Activated CD4-positive, alpha-beta T cell treated with anti-CD3 and anti-CD28 coated beads, Interleukin-10, Interleukin-2, amounts not matched to agents 100 ng/mL and 50 ng/mL, durations not matched to agents 16 hours and 8 hours (primary cell): ENCODE measurements around the gene FMNL2.

Experiments used
- DNase-seq: peaks from one replicate; pipeline ENCODE4 v3.0.0-alpha.2; 2020

The FMNL2 gene

GRCh38 chr2:152534460-152535135 is 199.6 kb downstream of the FMNL2 start:
- no peak for DNase-seq

GRCh38 chr2:152537081-152537651 is 202.2 kb downstream of the FMNL2 start:
- DNase-seq: no peak

GRCh38 chr2:152539424-152539823 is 204.4 kb downstream of the FMNL2 start:
- no peak for DNase-seq

- DNase-seq: no peak
Measured at GRCh38 chr2:152541712-152542111, 206.7 kb downstream of the FMNL2 start.

GRCh38 chr2:152542337-152542994 is 207.5 kb downstream of the FMNL2 start:
- no peak for DNase-seq

GRCh38 chr2:152542995-152543481 is 208.1 kb downstream of the FMNL2 start:
- DNase-seq: no peak

- no peak for DNase-seq
Measured at GRCh38 chr2:152543717-152544116, 208.7 kb downstream of the FMNL2 start.

GRCh38 chr2:152544638-152545037 is 209.7 kb downstream of the FMNL2 start:
- DNase-seq: no peak

- no peak for DNase-seq
Measured at GRCh38 chr2:152546230-152546837, 211.4 kb downstream of the FMNL2 start.

- no peak for DNase-seq
Measured at GRCh38 chr2:152548111-152548875, 213.3 kb downstream of the FMNL2 start.

GRCh38 chr2:152548996-152549395 is 214.0 kb downstream of the FMNL2 start:
- DNase-seq: no peak

- no peak for DNase-seq
Measured at GRCh38 chr2:152549423-152549822, 214.4 kb downstream of the FMNL2 start.

GRCh38 chr2:152550386-152550785 is 215.4 kb downstream of the FMNL2 start:
- no peak for DNase-seq

GRCh38 chr2:152552888-152553287 is 217.9 kb downstream of the FMNL2 start:
- no peak for DNase-seq

GRCh38 chr2:152553518-152553917 is 218.5 kb downstream of the FMNL2 start:
- DNase-seq: no peak

GRCh38 chr2:152555048-152555447 is 220.1 kb downstream of the FMNL2 start:
- DNase-seq: no peak

- DNase-seq: no peak
Measured at GRCh38 chr2:152556506-152556905, 221.5 kb downstream of the FMNL2 start.

GRCh38 chr2:152557273-152557888 is 222.4 kb downstream of the FMNL2 start:
- no peak for DNase-seq

GRCh38 chr2:152558158-152558984 is 223.4 kb downstream of the FMNL2 start:
- no peak for DNase-seq

GRCh38 chr2:152559008-152559407 is 224.0 kb downstream of the FMNL2 start:
- DNase-seq: no peak

GRCh38 chr2:152560166-152560565 is 225.2 kb downstream of the FMNL2 start:
- no peak for DNase-seq
